PFSK-1 (cell line): ENCODE results near the gene EXOC6B. TPM values are rescaled to one million over a fixed set of nuclear protein-coding genes. Genes with fewer than 3 reads are reported as not detected.
A peak's percentile ranks its signal among the peaks of the same experiment; 100 is the strongest.

Source experiments
- FOXP2 ChIP-seq: optimal IDR thresholded peaks from 2 replicates; pipeline ENCODE3; 2011; ENCODE audit warnings: borderline replicate concordance, control low read depth, inconsistent platforms; ENCODE audit not compliant: insufficient read depth; ENCODE audit errors: extremely low read length, extremely low read depth
- POLR2AphosphoS5 ChIP-seq: IDR thresholded peaks from 2 replicates; pipeline ENCODE4 v1.6.1; 2012; ENCODE audit warnings: low read depth, mild to moderate bottlenecking, control low read depth, low read length, moderate library complexity
- REST ChIP-seq, 2 experiments: IDR thresholded peaks; 2 replicates each; pipeline versions ENCODE4 v1.6.1 to v1.8.0; 2011 to 2012; ENCODE audit warnings: low read depth in 2 of 2, low read length in 2 of 2, control low read depth in 1 of 2, inconsistent platforms in 1 of 2, mild to moderate bottlenecking in 1 of 2, moderate library complexity in 1 of 2; ENCODE audit not compliant: insufficient read depth in 1 of 2
- SIN3A ChIP-seq: IDR thresholded peaks from 2 replicates; pipeline ENCODE4 v1.6.1; 2012; ENCODE audit warnings: mild to moderate bottlenecking, low read length, moderate library complexity, borderline replicate concordance; ENCODE audit not compliant: insufficient read depth
- TAF1 ChIP-seq: IDR thresholded peaks from 2 replicates; pipeline ENCODE4 v1.6.1; 2012; ENCODE audit warnings: low read length, control low read depth, borderline replicate concordance; ENCODE audit not compliant: insufficient read depth
- polyA plus RNA-seq: library from polyadenylated mRNA; unstranded; fragments of >200 nt; gene quantifications from one replicate; pipeline ENCODE4 v1.2.1, GENCODE V29; 2012; ENCODE audit warnings: low read depth, missing spikeins; ENCODE audit not compliant: insufficient read length

EXOC6B gene
- 6.7 TPM for polyA plus RNA-seq

- TF ChIP-seq POLR2AphosphoS5 (peak; percentile 71), FOXP2 (peak; percentile 77), REST (IDR thresholded peaks at IDR 0.05; ENCODE audit: insufficient read depth in 1 of 2, low read depth in 2 of 2, low read length in 2 of 2) (no peak), TAF1 (peak; percentile 80; the same call in 1 of the 2 replicates), SIN3A (peak; percentile 47; the same call in 1 of the 2 replicates)
Measured at GRCh38 chr2:72825257-72826155, at the start of gene EXOC6B. Gene EXOC6B, minus strand, starts transcription at chr2:72826033.

- TF ChIP-seq SIN3A (no peak), POLR2AphosphoS5 (no peak), FOXP2 (no peak), TAF1 (no peak), REST (IDR thresholded peaks at IDR 0.05; ENCODE audit: insufficient read depth in 1 of 2, low read depth in 2 of 2, low read length in 2 of 2) (no peak)
Measured at GRCh38 chr2:72871880-72872279, 46.0 kb upstream of the EXOC6B start.

GRCh38 chr2:72871060-72871459, 45.2 kb upstream of the EXOC6B start:
- TF ChIP-seq POLR2AphosphoS5 (no peak), REST (IDR thresholded peaks at IDR 0.05; ENCODE audit: insufficient read depth in 1 of 2, low read depth in 2 of 2, low read length in 2 of 2) (no peak), SIN3A (no peak), FOXP2 (no peak), TAF1 (no peak)

- TF ChIP-seq FOXP2: no peak
- TF ChIP-seq TAF1: no peak
- no peak for TF ChIP-seq POLR2AphosphoS5
- TF ChIP-seq REST (IDR thresholded peaks at IDR 0.05; ENCODE audit: insufficient read depth in 1 of 2, low read depth in 2 of 2, low read length in 2 of 2): no peak
- TF ChIP-seq SIN3A: no peak
Measured at GRCh38 chr2:72864500-72864899, 38.7 kb upstream of the EXOC6B start.

GRCh38 chr2:72863046-72863445, 37.2 kb upstream of the EXOC6B start:
- TF ChIP-seq REST (IDR thresholded peaks at IDR 0.05; ENCODE audit: insufficient read depth in 1 of 2, low read depth in 2 of 2, low read length in 2 of 2) (no peak), TAF1 (no peak), POLR2AphosphoS5 (no peak), FOXP2 (no peak), SIN3A (no peak)
